IPS-20b (cell line): Measurements from ENCODE around the gene COTL1.

Experiments
- H3K27ac ChIP-seq: one replicate; pipeline ENCODE4 v1.5.1; 2013; ENCODE audit warnings: low read length
- H3K27me3 ChIP-seq: 2 replicates; pipeline ENCODE4 v1.6.1; 2013; ENCODE audit warnings: mild to moderate bottlenecking, low read length, inconsistent platforms; ENCODE audit not compliant: insufficient read depth
- H3K36me3 ChIP-seq: 2 replicates; pipeline ENCODE4 v1.6.1; 2013; ENCODE audit warnings: low read depth, mild to moderate bottlenecking, inconsistent platforms, low read length, moderate library complexity; ENCODE audit not compliant: insufficient read depth
- H3K4me1 ChIP-seq: 2 replicates; pipeline ENCODE4 v1.6.1; 2013; ENCODE audit warnings: mild to moderate bottlenecking, control low read depth, inconsistent platforms, low read length, moderate library complexity; ENCODE audit not compliant: insufficient read depth
- H3K4me3 ChIP-seq: 2 replicates; pipeline ENCODE4 v1.5.1; 2013; ENCODE audit warnings: mild to moderate bottlenecking, low read length, inconsistent platforms
- H3K9ac ChIP-seq: 2 replicates; pipeline ENCODE4 v1.6.1; 2013; ENCODE audit warnings: low read depth, mild to moderate bottlenecking, inconsistent platforms, low read length, moderate library complexity
- H3K9me3 ChIP-seq: 2 replicates; pipeline ENCODE4 v1.6.1; 2013; ENCODE audit warnings: mild to moderate bottlenecking, low read depth, low read length, inconsistent platforms; ENCODE audit not compliant: insufficient read depth

The COTL1 gene

GRCh38 chr16:84600343-84601229 is 17.3 kb downstream of the COTL1 start:
- Histone ChIP-seq H3K9me3 (peaks cover 3% of the 10 kb centered on the region; the same call in 1 of the 2 replicates), H3K36me3 (peaks cover 5% of the 10 kb centered on the region; the same call in 1 of the 2 replicates), H3K4me1 (peaks cover 51% of the 10 kb centered on the region), H3K27ac (no peak overlapping the region), H3K4me3 (no peak overlapping the region; the same call in 1 of the 2 replicates), H3K9ac (no peak overlapping the region), H3K27me3 (no peaks in the 10 kb centered on the region; the same call in 1 of the 2 replicates)

DNA sequence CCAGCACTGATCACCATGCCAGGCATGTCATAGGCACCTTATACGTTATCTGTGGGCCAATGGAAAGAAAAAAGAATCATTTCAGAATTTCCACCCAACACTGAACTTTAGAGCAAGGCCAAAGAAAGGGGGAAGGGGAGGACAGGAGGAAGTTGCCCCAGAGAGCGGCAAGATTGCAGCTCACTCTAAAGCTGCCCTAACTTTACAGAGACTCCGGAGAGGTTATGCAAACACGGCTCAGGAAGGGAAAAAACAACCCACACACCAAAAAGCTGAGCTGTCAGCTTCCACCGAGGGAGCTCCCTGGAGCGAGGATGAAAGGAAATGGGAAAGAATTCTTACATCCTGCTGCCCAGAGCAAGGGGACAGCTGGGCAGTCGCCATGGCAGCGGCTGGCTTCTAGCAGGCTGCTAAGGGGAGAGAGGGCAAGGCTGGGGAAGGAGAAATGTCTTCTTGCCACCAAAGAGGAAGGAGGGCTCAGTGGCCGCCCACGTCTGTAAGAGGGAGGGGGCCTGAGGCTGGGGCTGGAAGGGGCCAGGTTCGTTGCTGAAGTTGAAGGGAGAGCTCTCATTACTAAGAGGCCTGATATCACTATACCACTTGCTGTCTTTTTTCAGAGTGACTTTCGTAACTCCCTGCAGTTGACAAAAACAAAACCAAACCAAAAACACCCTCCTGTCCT is 18.2 kb downstream of the COTL1 start:
- Histone ChIP-seq H3K4me1 (peaks cover 43% of the 10 kb centered on the region), H3K9me3 (no peaks in the 10 kb centered on the region), H3K4me3 (peak overlapping the region; percentile 15; the same call in 1 of the 2 replicates), H3K27me3 (no peaks in the 10 kb centered on the region; the same call in 1 of the 2 replicates), H3K27ac (no peak overlapping the region), H3K36me3 (0 out of 2 replicates have a peak, but pooled peaks cover 3% of the 10 kb centered on the region), H3K9ac (no peak overlapping the region)

DNA sequence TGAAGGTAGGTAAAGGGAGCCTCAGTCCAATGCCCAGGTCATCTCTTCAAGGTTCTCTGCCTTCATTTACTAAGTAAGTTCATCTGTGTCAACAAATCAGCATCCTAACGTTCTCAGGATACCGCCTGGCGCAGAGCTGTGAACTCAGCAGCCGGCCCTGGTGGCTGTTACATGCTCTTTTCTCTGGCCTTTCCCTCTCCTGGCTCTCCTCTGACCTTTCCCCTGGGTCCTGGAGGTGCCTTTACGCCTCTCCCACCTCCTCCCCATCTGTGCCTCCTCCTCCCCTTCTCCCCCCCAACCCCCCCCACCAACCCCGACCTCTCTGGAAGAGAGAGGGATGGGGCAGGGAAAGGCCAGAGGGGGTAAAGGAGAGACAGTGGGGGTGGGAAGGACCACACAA is 19.5 kb downstream of the COTL1 start:
- Histone ChIP-seq H3K9ac (no peak overlapping the region), H3K9me3 (no peaks in the 10 kb centered on the region), H3K27ac (no peak overlapping the region), H3K4me3 (no peak overlapping the region), H3K4me1 (peaks cover 36% of the 10 kb centered on the region), H3K27me3 (no peaks in the 10 kb centered on the region; the same call in 1 of the 2 replicates), H3K36me3 (0 out of 2 replicates have a peak, but pooled peaks cover 3% of the 10 kb centered on the region)

DNA sequence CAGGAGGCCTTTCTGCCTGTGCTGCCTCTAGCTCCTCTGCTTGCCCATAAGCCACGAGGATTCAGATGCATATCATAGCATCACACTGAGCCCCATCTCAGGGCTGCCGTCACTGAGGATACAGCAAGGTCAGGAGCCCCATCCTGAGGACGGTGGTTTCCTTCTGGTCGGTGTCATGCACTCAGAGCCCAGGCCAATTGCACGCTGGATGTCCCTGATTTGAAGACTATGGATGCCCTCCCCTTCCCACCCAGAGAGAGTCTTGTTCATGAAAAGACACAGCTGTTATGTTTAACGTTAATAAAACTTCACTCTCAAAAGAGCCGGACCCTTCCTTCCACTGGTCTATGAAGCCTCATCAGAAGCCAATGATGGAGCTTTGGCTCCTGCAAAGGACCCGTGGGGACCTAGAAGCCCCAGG is 19.9 kb downstream of the COTL1 start:
- Histone ChIP-seq H3K27ac (no peak overlapping the region), H3K4me1 (peaks cover 33% of the 10 kb centered on the region), H3K27me3 (no peaks in the 10 kb centered on the region; the same call in 1 of the 2 replicates), H3K36me3 (0 out of 2 replicates have a peak, but pooled peaks cover 3% of the 10 kb centered on the region), H3K9ac (no peak overlapping the region), H3K9me3 (no peaks in the 10 kb centered on the region), H3K4me3 (no peak overlapping the region)

DNA sequence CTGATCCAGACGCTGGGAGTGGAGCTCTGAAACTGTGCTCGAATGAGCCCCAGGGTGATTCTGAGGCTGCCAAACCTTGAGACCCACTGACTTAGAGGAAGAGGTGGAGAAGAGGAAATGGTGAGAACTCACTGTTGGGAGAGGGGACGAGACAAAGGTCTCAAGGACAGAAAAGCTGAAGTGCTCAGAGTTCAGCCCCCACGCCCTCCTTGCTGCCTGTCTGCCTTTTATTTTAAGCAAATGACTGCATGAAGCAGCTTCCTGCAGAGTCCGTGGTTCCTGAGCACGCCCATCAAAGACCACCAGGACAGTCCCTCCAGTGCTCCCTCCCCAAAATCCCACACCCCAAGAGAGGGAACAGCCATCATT is 20.4 kb downstream of the COTL1 start:
- no peak overlapping the region for H3K27ac ChIP-seq
- H3K4me1 ChIP-seq = peaks cover 33% of the 10 kb centered on the region
- H3K27me3 ChIP-seq = no peaks in the 10 kb centered on the region; the same call in 1 of the 2 replicates
- H3K9me3 ChIP-seq = no peaks in the 10 kb centered on the region
- H3K9ac ChIP-seq = no peak overlapping the region
- no peak overlapping the region for H3K4me3 ChIP-seq
- H3K36me3 ChIP-seq = peaks cover 3% of the 10 kb centered on the region; the same call in 1 of the 2 replicates

- Histone ChIP-seq H3K4me3 (no peak overlapping the region), H3K27me3 (no peaks in the 10 kb centered on the region; the same call in 1 of the 2 replicates), H3K9ac (no peak overlapping the region), H3K36me3 (peaks cover 3% of the 10 kb centered on the region; the same call in 1 of the 2 replicates), H3K4me1 (peaks cover 33% of the 10 kb centered on the region), H3K27ac (no peak overlapping the region), H3K9me3 (no peaks in the 10 kb centered on the region)
Measured at GRCh38 chr16:84596801-84597527, 20.9 kb downstream of the COTL1 start.

GRCh38 chr16:84596161-84596560 is 21.7 kb downstream of the COTL1 start:
- H3K4me1 ChIP-seq = peaks cover 29% of the 10 kb centered on the region
- H3K9ac ChIP-seq = no peak overlapping the region
- no peaks in the 10 kb centered on the region; the same call in 1 of the 2 replicates for H3K27me3 ChIP-seq
- H3K9me3 ChIP-seq = no peaks in the 10 kb centered on the region
- no peak overlapping the region for H3K27ac ChIP-seq
- peaks cover 3% of the 10 kb centered on the region; the same call in 1 of the 2 replicates for H3K36me3 ChIP-seq
- no peak overlapping the region for H3K4me3 ChIP-seq

- H3K36me3 ChIP-seq = peaks cover 6% of the 10 kb centered on the region; the same call in 1 of the 2 replicates
- H3K27ac ChIP-seq = no peak overlapping the region
- H3K27me3 ChIP-seq = no peaks in the 10 kb centered on the region; the same call in 1 of the 2 replicates
- no peaks in the 10 kb centered on the region for H3K9me3 ChIP-seq
- H3K9ac ChIP-seq = no peak overlapping the region
- H3K4me1 ChIP-seq = peaks cover 19% of the 10 kb centered on the region; the same call in 1 of the 2 replicates
- no peak overlapping the region for H3K4me3 ChIP-seq
Measured at GRCh38 chr16:84595052-84595481, 22.8 kb downstream of the COTL1 start.

GRCh38 chr16:84594725-84595038 is 23.2 kb downstream of the COTL1 start:
- Histone ChIP-seq H3K4me1 (peaks cover 16% of the 10 kb centered on the region; the same call in 1 of the 2 replicates), H3K36me3 (peaks cover 10% of the 10 kb centered on the region; the same call in 1 of the 2 replicates), H3K4me3 (no peak overlapping the region)

DNA sequence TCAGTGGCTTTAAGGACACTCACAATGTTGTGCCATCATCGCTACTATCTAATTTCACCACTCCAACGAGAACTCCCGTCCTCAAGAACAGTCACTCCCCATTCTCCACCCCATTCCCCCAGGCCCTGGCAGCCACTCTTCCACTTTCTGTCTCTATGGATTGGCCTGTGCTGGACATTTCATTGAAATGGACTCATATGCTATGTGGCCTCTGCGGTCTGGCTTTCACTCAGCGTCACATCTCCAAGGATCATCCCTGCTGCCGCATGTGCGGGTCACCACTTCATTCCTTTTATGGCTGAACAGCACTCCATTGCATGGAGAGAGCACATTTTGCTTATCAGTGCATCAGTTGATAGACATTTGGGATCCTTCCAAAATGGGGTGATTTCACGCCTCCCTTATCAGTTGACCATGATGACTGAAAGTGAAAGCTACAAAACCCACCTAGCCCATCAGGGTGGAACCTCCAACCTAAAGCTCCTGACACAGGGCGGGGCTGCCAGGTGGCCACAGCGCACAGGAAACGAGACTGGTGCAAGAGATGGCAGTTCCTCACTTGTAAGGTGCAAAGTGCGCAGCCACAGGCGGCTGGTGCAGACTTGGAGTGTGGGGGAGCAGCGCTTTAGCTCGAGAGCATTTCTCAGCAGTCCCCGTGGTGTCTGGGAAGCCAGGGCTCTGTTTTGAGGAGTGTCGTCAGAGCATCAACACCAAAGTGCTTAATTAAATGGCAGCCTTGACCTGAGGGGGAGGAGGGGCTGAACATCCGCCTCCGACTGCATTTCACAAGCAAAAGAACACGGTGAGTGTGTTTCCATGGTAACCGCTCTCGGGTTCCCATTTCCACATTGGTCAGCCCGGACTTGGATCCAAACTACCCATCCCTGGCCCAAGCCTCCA is 23.8 kb downstream of the COTL1 start:
- Histone ChIP-seq H3K36me3 (peaks cover 16% of the 10 kb centered on the region; the same call in 1 of the 2 replicates), H3K9ac (no peak overlapping the region), H3K4me3 (no peak overlapping the region), H3K4me1 (peaks cover 13% of the 10 kb centered on the region; the same call in 1 of the 2 replicates), H3K27me3 (no peaks in the 10 kb centered on the region; the same call in 1 of the 2 replicates), H3K27ac (no peak overlapping the region), H3K9me3 (no peaks in the 10 kb centered on the region)

More at GRCh38 chr16:84594725-84595038, 23.2 kb downstream of the COTL1 start:
- H3K9ac ChIP-seq = no peak overlapping the region
- H3K27ac ChIP-seq = no peak overlapping the region
- no peaks in the 10 kb centered on the region for H3K9me3 ChIP-seq
- no peaks in the 10 kb centered on the region; the same call in 1 of the 2 replicates for H3K27me3 ChIP-seq
